HG03280 (cell line): Measurements from ENCODE around the gene VAPA.

Experiments
- ATAC-seq: cut with Tn5 transposase; IDR thresholded peaks from one replicate; pipeline ENCODE4 v1.9.1; 2021; ENCODE audit warnings: mild to moderate bottlenecking, moderate library complexity; ENCODE audit not compliant: unreplicated experiment

The VAPA gene

DNA sequence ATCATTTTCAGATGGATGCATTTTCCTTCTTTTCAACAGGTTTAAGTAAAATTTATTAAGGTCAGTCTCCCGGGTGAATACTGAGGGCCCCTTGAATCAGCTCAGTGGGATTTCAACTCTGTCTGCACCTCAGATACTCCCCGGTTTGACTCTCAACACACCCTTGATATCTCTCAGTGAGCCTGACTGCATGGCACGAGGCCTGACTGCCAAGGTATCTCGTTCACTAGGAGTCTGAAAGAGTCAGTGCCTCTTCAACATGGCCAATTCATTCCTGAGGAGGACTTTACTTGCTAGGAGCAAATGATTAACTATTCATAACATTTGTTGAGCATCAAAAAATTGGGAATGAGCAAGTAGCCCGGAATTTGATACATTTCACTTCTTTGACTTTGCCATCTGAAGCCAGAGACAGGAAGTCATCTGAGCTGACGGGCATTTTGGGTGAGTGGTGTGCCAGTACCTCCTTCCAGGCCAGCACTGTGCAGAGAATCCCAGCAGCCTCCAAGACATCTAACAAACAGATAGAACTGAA lies 81.0 kb downstream of the VAPA start:
- ATAC-seq = no peak

DNA sequence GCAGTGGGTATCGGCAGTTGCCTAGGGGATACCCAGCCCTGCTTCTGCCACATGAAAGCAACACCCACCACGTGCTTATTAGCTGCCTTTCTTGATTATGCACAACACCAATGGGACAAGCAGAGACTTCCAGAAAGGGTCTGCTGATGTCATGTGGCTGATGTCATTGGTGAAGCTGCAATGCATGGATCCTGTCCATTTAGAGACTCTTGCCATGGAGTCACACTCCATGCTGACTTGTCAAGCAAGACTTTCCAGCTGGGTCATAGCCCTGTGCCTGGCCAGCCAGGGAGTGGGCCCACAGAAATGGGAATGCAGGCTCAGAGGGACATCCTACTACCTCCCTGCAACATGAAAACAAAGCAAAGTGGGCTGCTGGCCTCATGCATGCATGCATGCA lies 81.8 kb downstream of the VAPA start:
- no peak for ATAC-seq

DNA sequence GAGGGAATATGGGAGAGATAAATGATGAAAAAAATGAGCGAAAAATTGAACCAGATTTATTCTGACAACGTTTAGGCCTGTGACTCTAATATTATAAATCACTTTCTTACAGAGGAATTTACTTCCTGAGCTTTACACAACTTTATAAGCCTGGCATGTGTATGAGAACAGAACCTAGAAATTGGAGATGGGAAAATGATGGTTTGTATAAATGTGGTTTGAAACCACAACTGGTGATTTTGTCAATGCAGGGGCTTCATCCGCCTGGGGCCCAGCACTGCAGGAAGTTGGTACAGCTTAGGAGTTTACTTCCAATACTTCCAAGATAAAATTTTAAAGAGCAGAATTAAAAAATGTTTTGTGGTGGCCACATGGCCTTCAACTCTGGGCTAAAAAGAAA lies 82.3 kb downstream of the VAPA start:
- no peak for ATAC-seq

DNA sequence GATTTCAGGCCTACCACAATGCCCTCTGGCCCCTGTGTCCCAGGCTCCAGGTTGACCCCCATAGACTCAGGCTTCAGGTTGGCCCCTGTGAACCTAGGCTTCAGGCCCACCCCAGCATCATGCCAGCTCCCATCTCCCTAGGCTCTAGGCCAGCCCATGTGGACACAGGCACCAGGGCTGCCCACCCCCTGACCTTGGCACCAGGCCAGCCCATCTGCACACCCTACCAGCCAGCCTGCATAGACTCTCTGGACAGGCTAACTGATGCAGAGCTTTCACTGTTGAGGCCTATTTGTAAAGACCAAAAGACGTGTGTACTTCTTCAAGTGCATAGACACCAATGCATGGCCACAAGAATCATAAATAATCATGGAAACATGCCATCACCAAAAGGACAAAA lies 83.9 kb downstream of the VAPA start:
- ATAC-seq = no peak

DNA sequence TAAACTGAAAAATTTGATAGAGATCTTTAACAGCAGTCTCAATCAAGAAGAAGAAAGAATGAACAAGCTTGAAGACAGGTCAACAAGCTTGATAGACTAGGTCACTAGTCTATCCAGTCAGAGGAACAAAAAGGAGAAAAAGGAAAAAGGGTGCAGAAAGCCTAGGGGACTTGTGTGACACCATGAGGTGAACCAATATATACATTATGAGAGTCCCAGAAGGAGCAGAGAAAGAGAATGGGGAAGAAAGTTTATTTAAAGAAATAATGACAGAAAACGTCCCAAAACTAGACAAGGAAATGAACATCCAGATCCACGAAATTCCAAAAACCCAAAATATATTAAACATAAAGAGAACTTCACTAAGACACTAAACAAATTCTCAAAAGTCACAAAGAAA lies 84.5 kb downstream of the VAPA start:
- ATAC-seq = no peak

- ATAC-seq = no peak
These were observed 88.5 kb downstream of the VAPA start for GRCh38 chr18:10002280-10002679.

- ATAC-seq = no peak
These were observed 89.5 kb downstream of the VAPA start for GRCh38 chr18:10003281-10003680.

- ATAC-seq = no peak
These were observed 90.0 kb downstream of the VAPA start for GRCh38 chr18:10003866-10004265.

DNA sequence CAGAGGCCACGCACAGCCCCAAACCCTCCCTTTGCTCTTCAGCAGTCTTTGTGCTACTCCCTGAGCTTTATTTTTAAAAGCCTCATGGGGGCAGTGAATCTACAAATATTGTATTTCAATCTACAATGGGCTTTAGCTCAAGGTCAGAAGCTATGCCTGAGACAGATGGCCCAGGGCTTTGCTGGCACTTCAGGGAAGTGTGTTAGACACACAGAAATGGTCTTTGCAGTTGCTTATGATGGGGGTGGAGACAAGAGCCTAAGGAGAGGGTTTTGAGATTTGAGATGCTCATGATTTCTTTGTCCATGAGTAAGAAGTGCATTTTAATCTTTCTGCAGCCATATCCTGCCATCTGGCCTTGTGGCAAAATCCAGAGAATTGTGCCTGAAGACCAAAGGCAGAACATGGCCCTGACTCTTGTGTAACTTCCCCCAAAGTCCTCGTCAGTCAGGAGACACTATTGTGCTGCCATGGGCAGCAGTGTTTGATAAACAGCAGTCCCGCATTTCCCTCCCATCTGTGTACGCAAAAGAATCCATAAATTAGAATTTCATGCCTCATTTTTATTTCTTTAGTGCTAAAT lies 92.6 kb downstream of the VAPA start:
- ATAC-seq = no peak

DNA sequence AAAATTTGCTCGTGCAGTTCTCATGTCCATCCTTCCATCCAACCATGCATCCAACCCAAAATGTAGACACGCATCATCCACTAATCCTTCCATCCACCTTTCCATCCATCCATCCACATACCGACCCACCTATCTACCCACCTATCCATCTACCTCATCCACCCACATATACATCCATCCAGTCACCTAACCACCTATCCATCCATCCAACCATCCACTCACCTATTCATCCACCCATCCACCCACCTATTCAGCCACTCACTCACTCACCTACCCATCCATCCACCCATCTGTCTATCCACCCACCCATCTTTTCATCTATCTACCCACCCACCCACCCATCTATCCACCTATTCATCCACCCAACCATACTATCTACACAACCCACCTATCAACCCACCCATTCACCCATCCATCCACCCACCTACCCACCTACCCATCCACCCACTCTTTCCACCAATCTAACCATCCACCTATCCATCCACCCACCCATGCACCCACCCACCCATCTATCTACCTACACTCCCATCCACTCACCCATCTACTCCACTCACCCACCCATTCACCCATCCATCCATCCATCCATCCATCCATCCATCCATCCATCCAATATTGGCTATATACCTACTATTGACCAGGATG lies 94.3 kb downstream of the VAPA start:
- ATAC-seq = no peak
